Keratinocyte (primary cell): Measurements from ENCODE around the gene PLA2G4C. TPM values are rescaled to one million over a fixed set of nuclear protein-coding genes. Genes with fewer than 3 reads are reported as not detected.

Experiments used
- DNase-seq: peaks from one replicate; pipeline ENCODE4 v3.0.0-alpha.2; 2011; ENCODE audit warnings: low read depth, missing footprints, low spot score
- FAIRE-seq: peaks from 2 replicates; lab custom pipeline; 2011; peaks lifted over from hg19 to GRCh38; lab: Jason Lieb, UNC
- H2AFZ ChIP-seq: 2 replicates; pipeline ENCODE4 v1.6.0; 2012; ENCODE audit warnings: low read length, control low read depth, inconsistent platforms; ENCODE audit not compliant: control insufficient read depth
- H3K27ac ChIP-seq: 2 replicates; pipeline ENCODE4 v1.5.1; 2011; ENCODE audit warnings: low read length; ENCODE audit not compliant: control insufficient read depth, insufficient read depth
- H3K27me3 ChIP-seq: 3 replicates; pipeline ENCODE4 v1.6.0; 2011; ENCODE audit warnings: low read length; ENCODE audit not compliant: control insufficient read depth, insufficient read depth; ENCODE audit errors: extremely low read depth
- H3K36me3 ChIP-seq, 2 experiments: 2 replicates in 1 of 2; 3 replicates in 1 of 2; pipeline ENCODE4 v1.5.1; 2011; ENCODE audit warnings: low read length in 2 of 2, mild to moderate bottlenecking in 1 of 2; ENCODE audit not compliant: control insufficient read depth in 2 of 2, insufficient read depth in 2 of 2; ENCODE audit errors: extremely low read depth in 1 of 2
- H3K4me1 ChIP-seq: 3 replicates; pipeline ENCODE4 v1.5.1; 2011; ENCODE audit warnings: low read length; ENCODE audit not compliant: control insufficient read depth, insufficient read depth; ENCODE audit errors: extremely low read depth
- H3K4me2 ChIP-seq: 3 replicates; pipeline ENCODE4 v1.6.0; 2011; ENCODE audit warnings: low read depth, low read length; ENCODE audit not compliant: control insufficient read depth, insufficient read depth; ENCODE audit errors: extremely low read depth
- H3K4me3 ChIP-seq, 3 experiments: fragments of 200-600 bp in 1 of 3; sonication (generic) in 1 of 3; 2 replicates in 2 of 3; 3 replicates in 1 of 3; pipeline ENCODE4 v1.5.1; 2011 to 2016; ENCODE audit warnings: low read length in 3 of 3, mild to moderate bottlenecking in 3 of 3, control low read depth in 2 of 3, inconsistent platforms in 1 of 3, low read depth in 1 of 3, mixed read lengths in 1 of 3, mixed run types in 1 of 3, moderate library complexity in 1 of 3; ENCODE audit not compliant: control insufficient read depth in 2 of 3, insufficient read depth in 2 of 3; ENCODE audit errors: extremely low read depth in 1 of 3
- H3K79me2 ChIP-seq: 2 replicates; pipeline ENCODE4 v1.6.0; 2012; ENCODE audit warnings: low read length; ENCODE audit not compliant: control insufficient read depth, insufficient read depth
- H3K9ac ChIP-seq: 3 replicates; pipeline ENCODE4 v1.6.0; 2011; ENCODE audit warnings: low read length; ENCODE audit not compliant: control insufficient read depth, insufficient read depth; ENCODE audit errors: extremely low read depth
- H3K9me1 ChIP-seq: 3 replicates; pipeline ENCODE4 v1.6.0; 2011; ENCODE audit warnings: low read length; ENCODE audit not compliant: control insufficient read depth, insufficient read depth; ENCODE audit errors: extremely low read depth
- H3K9me3 ChIP-seq: 2 replicates; pipeline ENCODE4 v1.5.1; 2012; ENCODE audit warnings: low read depth, low read length; ENCODE audit not compliant: control insufficient read depth
- H4K20me1 ChIP-seq: 3 replicates; pipeline ENCODE4 v1.6.0; 2011; ENCODE audit warnings: low read length; ENCODE audit not compliant: control insufficient read depth, insufficient read depth; ENCODE audit errors: extremely low read depth
- EZH2 ChIP-seq: IDR thresholded peaks from one replicate; pipeline ENCODE4 v1.6.1; 2012; ENCODE audit warnings: inconsistent platforms, mild to moderate bottlenecking, low read length, moderate library complexity
- dilution Hi-C: fragments of 300-500 bp; cut with MboI; formaldehyde crosslinking; loops from one replicate; pipeline ENCODE4 v1.7.0; 2020; ENCODE audit warnings: low sequenced_read_pairs; ENCODE audit not compliant: extremely low pct_ligation_motif_present
- polyA plus RNA-seq, 5 experiments: library from polyadenylated mRNA; depleted of rRNA in 3 of 5; stranded (reverse) in 3 of 5; stranded (forward) in 1 of 5; unstranded in 1 of 5; fragments of >200 nt; gene quantifications; 1 replicate in 1 of 5; 2 replicates in 3 of 5; 3 replicates in 1 of 5; pipeline versions ENCODE4 v1.2.1 to v1.2.3, GENCODE V29; 2011 to 2012; ENCODE audit warnings: missing spikeins in 2 of 5, low read depth in 1 of 5, low replicate concordance in 1 of 5
- TF ChIP-seq, protein P1 (sequence below), 3 experiments: IDR thresholded peaks in 1 of 3; conservative IDR thresholded peaks in 1 of 3; optimal IDR thresholded peaks in 1 of 3; 2 replicates in 2 of 3; 3 replicates in 1 of 3; pipeline versions ENCODE3 to v1.5.1; 2011; ENCODE audit warnings: low read length in 3 of 3, mild to moderate bottlenecking in 3 of 3, moderate library complexity in 2 of 3, control low read depth in 1 of 3, inconsistent platforms in 1 of 3; ENCODE audit not compliant: insufficient read depth in 2 of 3; ENCODE audit errors: extremely low read depth in 1 of 3

PLA2G4C gene
- polyA plus RNA-seq, 1 donor (not counting 4 experiments of a cell fraction or from before 2014, with no cell fraction given), result 0.35 TPM

DNA sequence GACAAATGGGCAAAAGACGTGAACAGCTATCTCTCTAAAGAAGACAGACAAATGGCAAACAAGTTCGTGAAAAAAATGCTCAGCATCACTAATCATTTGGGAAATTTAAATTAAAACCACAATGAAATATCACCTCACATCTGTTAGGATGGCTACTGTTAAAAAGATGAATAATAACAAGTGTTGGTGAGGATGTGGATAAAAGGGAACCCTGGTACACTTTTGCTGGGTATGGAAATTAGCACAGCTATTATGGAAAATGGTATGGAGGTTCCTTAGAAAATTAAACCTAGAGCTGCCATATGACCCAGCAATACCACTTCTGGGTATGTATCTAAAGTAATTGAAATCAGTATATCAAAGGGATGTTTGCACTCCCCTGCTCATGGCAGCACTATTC is 73.9 kb downstream of the PLA2G4C start:
- dilution Hi-C loops, result no loop called here
- DNase-seq (no peak), FAIRE-seq (no peak)
- H3K4me2 ChIP-seq, result no peak overlapping the region
- no peak overlapping the region for H3K4me3 ChIP-seq
- H3K36me3 ChIP-seq, result no peaks in the 10 kb centered on the region
- no peak for TF ChIP-seq EZH2
- TF ChIP-seq, protein P1, sequence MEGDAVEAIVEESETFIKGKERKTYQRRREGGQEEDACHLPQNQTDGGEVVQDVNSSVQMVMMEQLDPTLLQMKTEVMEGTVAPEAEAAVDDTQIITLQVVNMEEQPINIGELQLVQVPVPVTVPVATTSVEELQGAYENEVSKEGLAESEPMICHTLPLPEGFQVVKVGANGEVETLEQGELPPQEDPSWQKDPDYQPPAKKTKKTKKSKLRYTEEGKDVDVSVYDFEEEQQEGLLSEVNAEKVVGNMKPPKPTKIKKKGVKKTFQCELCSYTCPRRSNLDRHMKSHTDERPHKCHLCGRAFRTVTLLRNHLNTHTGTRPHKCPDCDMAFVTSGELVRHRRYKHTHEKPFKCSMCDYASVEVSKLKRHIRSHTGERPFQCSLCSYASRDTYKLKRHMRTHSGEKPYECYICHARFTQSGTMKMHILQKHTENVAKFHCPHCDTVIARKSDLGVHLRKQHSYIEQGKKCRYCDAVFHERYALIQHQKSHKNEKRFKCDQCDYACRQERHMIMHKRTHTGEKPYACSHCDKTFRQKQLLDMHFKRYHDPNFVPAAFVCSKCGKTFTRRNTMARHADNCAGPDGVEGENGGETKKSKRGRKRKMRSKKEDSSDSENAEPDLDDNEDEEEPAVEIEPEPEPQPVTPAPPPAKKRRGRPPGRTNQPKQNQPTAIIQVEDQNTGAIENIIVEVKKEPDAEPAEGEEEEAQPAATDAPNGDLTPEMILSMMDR (optimal IDR thresholded peaks at IDR 0.05 in 1 of 3, IDR thresholded peaks at IDR 0.05 in 1 of 3, conservative IDR thresholded peaks at IDR 0.05 in 1 of 3; ENCODE audit: extremely low read depth in 1 of 3, insufficient read depth in 2 of 3, low read length in 3 of 3), result no peak
- no peaks in the 10 kb centered on the region for H3K9me3 ChIP-seq
- H2AFZ ChIP-seq, result no peak overlapping the region
- H3K9ac ChIP-seq, result no peak overlapping the region
- no peaks in the 10 kb centered on the region for H4K20me1 ChIP-seq
- H3K27ac ChIP-seq, result no peak overlapping the region
- H3K4me1 ChIP-seq, result no peaks in the 10 kb centered on the region
- no peaks in the 10 kb centered on the region for H3K79me2 ChIP-seq
- H3K9me1 ChIP-seq, result no peaks in the 10 kb centered on the region
- no peaks in the 10 kb centered on the region for H3K27me3 ChIP-seq

DNA sequence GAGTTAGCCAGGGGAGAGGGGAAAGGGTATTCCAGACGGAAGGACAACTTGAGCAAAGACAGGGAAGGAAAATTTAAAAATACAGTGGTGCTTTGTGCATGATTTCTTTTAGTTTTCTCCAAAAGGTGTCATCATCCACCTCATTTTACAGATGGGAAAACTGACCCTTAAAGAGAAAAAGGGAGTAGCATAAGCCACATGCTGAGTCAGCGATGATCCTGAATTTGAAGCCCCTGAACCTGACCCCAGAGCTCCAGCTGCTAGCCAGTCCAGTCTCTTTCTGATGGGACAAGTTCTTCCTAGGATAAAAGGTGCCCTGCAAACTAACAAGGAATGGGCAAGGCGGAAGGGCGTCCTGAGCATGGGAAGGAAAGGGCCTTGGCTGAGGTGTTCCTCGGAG is 77.0 kb downstream of the PLA2G4C start:
- DNase-seq (no peak), FAIRE-seq (no peak)
- no peaks in the 10 kb centered on the region for H3K79me2 ChIP-seq
- H3K27ac ChIP-seq, result no peak overlapping the region
- no peaks in the 10 kb centered on the region for H3K4me1 ChIP-seq
- no peaks in the 10 kb centered on the region for H3K9me1 ChIP-seq
- no peak overlapping the region for H3K4me3 ChIP-seq
- TF ChIP-seq, protein P1 (optimal IDR thresholded peaks at IDR 0.05 in 1 of 3, IDR thresholded peaks at IDR 0.05 in 1 of 3, conservative IDR thresholded peaks at IDR 0.05 in 1 of 3; ENCODE audit: extremely low read depth in 1 of 3, insufficient read depth in 2 of 3, low read length in 3 of 3), result no peak
- no peak for TF ChIP-seq EZH2
- no peak overlapping the region for H3K9ac ChIP-seq
- H2AFZ ChIP-seq, result no peak overlapping the region
- H3K36me3 ChIP-seq, result no peaks in the 10 kb centered on the region
- no peaks in the 10 kb centered on the region for H4K20me1 ChIP-seq
- dilution Hi-C loops, result no loop called here
- H3K4me2 ChIP-seq, result no peak overlapping the region
- H3K27me3 ChIP-seq, result no peaks in the 10 kb centered on the region
- no peaks in the 10 kb centered on the region for H3K9me3 ChIP-seq
